ENCODE results near the gene IER2.

The IER2 gene, protein sequence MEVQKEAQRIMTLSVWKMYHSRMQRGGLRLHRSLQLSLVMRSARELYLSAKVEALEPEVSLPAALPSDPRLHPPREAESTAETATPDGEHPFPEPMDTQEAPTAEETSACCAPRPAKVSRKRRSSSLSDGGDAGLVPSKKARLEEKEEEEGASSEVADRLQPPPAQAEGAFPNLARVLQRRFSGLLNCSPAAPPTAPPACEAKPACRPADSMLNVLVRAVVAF

DNA sequence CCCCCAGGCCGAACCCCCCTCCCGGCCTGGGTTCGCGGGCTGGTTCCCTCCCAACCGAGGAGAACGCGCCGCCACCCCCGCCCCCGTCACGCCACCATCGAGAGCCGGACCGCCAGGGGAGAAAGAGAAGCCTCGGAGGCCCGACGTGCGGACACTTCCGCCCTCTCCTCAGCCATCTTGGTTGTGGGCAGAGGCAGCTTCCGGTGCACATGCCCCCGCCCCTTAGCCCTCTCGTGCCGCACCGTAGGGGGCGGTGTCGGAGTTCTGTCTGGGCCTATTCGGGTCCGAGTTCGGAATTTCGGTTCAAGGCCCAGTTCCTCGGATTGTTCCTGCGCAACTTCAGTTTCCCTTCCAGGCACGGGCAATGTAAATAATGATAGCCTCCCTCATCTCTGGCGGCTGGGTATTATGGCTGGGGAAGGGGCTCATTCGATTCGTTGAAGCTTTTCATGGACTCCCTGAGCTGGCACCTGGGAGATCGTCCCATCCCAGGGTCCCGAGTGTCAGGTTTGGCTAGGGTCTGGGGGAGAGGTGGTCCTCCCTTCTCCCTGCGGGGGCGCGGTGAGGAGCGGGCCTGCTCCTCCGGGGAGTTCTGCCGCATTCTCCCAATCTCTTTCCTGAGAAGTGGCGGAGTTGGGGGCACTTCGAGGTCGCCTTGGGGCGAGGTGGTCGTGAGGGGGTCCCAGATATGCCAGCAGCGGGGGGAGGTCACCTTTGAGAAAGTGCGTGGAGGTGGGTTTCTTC is at the start of gene IER2, which contains the start of gene STX10:
Gene IER2, plus strand, starts transcription at position 225 of the 744 bp plus-strand sequence. CDS start 2,776 bp downstream, outside the sequence.
Gene STX10, minus strand, starts transcription at position 189 of the 744 bp plus-strand sequence. CDS start 202 bp downstream, outside the sequence.
- DNase-seq = peak; percentile 87

DNA sequence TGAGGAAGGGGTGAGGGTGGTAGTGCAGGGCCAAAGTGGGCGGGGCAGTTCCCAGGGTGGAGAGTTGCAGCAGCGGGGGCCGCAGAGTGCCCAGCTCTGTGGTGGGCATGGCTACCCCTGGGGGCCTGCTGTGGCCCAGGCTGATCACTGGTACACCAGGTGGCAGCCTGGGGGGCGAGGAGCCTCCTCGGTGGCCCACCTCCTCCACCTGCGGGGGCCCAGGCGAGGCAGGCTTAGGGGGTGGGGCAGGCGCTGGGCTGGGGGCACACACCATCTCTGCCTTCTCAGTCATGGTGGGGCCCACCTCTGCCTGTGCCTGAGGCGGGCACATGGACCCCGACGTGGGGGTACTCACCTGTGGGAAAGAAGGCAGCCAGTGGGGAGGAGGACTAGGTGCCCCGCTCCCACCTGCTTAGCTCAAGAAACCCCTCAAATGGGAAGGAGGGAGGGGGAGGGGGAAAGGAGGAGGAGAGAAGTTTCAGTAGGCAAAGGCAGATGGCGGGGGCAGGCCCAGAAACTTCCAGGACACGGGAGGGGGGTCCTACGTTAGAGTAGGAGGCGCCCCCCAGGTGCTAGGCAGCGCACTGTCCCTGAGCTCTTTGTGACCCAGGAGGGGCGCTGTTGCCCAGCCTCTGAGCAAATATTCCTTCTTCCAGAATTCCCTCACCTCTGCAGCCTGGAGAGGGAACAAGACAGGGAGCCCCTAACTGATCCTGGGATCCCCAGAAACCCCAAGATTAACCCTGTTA is 49.2 kb upstream of the IER2 start:
- no peak for DNase-seq

DNA sequence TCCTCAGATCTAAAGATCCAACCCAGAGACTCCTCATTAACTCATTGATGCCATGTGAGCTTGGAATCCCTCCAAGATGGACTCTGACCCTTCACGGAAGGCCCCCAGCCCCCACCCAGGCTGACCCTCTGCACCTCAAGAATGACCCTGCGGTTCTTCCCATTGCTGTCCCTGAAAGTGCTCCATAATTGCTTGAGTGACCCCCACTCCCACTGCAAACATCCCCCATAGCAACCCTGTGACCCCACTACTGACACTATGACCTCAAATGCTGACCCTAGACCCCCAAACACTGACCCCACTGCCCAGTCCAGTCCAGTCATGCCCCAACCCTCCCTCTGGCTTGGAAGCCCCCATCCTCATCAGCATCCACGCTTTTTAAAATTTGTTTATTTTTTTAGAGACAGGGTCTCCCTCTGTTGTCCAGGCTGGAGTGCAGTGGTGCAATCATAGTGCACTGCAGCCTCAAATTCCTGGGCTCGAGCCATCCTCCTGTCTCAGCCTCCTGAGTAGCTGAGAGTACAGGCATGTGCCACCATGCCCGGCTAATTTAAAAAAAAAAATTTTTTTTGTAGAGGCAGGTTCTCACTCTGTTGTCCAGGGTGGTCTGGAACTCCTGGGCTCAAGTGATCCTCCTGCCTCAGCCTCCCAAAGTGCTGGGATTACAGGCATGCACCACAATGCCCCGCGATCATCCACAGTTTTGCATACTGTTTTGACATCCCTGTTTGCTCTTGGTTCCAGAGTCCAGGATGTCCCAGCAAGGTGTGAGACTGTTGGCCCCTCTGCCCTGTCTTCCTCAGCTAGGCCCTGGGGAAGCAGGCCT is 48.4 kb upstream of the IER2 start:
- no peak for DNase-seq

DNA sequence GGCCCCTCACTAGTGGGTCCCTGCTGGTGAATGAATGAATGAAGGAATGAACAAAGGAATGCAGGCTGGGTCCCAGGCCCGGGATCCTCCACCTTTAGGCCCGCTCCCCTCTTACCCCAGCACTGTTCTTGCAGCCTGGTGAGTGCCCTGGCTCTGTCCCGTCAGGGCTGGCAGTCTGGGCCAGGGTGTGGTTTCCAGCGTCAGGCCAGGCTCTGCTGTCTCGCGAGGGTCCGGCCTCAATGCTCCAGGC is 47.9 kb upstream of the IER2 start:
- DNase-seq = no peak

DNA sequence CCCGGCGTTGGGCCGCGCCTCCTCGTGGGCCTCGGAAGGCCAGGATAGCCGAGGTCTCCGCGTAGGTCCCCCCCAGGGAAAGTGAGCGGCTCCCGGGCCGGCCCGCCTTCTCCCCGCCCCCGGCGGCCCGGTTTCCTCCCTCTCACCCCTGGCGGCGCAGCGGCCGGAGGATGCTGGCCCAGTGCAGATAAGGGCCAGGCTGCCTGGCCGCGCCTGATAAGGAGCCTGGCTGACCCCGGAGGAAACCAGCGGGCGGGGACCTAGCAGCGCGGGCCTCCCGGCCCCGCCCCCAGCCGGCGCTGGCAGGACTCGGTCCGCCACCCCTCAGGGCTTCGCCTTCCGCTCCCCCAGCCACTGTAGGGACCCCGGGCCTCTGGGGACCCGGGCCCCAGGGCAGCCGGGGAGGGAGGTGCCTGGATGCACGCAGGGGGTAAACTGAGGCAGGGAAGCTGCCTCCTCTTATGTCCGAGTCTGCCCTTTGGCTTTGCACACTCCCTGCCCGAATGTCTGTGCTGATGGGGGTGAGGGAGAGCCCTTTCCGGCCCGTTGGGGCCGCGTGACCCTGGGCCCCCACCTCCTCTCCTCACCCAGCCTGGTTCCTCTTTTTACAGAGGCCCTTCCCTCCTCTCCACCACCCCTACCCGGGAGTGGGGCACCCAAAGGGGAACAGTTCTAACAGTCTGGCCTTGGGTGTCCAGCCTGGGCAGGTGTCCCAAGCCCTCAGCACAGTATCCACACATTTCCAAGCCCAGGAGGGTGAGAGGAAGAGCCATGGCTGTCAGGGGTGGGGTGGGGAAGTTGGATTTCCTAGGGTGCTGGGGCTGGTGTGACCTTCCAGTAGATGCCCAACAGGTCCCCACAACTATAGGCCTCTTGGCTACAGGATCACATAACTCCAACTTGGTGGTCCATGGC is 47.3 kb upstream of the IER2 start, which contains the start of gene LYL1:
Gene LYL1, minus strand, starts transcription at position 193 of the 915 bp plus-strand sequence. CDS start 1,687 bp downstream, outside the sequence.
- DNase-seq = no peak

DNA sequence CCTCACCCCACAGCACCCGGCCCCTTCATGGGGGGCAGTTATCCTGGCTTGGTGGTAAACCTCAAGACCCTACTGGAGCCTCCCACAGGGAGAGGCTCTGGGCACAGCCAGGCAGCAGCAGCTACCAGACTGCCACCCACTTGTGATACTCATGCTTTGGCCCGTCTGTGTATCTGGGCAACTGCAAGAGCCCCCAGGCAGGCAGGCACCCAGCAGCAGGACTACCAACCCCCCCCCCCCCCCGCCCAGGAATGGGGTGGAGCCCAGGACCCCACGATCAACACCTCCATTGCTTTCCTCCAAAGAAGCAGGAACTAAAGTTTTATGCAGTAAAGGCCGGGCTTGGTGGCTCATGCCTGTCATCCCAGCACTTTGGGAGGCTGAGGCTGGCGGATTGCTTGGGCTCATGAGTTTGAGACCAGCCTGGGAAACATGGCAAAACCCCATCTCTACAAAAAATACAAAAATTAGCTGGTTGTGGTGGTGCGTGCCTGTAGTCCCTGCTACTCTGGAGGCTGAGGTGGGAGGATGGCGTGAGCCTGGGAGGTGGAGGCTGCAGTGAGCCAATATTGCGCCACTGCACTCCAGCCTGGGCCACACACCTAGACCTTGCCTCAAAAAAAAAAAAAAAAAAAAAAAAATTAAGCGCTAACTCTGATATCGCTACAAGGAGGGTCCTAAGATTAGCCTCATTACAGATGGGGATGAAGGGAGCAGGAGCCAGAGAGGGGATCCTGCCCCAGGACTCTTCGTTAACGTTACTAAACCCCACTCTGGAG is 46.4 kb upstream of the IER2 start:
- DNase-seq = no peak

DNA sequence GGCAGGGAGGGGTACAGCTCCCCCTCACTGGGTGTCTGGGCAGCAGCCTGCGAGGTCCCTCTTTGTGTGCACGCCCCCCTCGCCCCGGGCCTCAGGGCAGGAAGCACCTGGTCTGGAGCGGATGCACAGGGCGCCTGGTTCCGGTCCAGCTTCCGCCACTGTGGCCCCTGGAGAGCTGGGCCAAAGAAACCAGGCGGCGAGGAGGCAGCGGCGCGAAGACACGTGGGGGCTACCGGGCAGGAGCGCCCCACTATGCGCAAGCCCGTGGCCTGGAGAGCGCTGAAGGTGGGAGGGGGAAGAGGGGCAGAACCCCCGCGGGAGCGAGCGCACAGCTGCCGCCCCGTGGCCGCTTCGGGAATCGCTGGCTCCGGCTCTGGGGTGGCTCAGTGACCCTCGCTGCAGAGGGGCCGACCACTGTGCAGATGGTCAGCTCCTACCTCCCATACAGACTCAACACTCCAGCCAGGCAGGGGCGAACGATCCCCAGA is 45.8 kb upstream of the IER2 start:
- no peak for DNase-seq

DNA sequence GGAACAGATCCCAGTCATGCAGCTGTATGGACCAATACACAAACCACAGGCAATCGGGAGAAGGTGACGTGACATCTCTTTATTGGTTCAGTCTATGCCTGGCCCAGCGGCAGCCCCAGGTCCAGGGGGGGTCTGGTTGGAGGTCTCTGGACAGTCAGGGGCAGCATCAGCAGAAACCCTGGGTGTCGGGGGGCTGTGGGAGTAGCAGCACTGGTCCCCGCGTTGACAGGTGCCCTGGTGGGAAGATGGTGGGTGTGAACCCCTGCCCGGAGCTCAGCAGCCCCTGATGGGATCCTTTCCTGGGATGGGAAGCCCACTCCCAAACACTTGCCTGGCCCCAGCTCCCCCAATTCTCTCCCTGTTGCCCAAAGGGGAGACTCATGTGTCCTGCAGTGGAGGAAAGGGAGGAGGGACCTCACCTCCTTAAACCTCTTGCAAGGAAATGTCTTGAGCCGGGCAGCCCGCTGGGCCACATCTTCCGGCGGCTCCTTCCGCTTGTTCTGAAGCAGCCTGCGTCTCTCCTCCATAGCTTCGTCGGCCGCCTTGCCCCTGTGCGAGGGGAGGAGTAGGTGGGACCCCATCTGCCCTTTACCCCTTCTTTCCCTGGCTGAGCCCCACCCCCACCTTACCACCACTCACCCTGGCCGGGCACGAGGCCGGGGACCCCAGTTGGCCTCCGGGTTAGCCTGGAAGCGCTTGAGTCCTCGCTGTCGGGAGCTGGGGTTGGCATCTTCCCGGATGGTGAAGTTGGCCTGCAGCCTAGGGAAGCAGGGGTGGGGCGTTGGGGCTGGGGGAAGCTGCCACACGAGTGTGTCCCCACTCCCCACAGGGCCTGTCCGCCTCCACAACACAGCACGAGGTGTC is 45.1 kb upstream of the IER2 start:
- DNase-seq = no peak

DNA sequence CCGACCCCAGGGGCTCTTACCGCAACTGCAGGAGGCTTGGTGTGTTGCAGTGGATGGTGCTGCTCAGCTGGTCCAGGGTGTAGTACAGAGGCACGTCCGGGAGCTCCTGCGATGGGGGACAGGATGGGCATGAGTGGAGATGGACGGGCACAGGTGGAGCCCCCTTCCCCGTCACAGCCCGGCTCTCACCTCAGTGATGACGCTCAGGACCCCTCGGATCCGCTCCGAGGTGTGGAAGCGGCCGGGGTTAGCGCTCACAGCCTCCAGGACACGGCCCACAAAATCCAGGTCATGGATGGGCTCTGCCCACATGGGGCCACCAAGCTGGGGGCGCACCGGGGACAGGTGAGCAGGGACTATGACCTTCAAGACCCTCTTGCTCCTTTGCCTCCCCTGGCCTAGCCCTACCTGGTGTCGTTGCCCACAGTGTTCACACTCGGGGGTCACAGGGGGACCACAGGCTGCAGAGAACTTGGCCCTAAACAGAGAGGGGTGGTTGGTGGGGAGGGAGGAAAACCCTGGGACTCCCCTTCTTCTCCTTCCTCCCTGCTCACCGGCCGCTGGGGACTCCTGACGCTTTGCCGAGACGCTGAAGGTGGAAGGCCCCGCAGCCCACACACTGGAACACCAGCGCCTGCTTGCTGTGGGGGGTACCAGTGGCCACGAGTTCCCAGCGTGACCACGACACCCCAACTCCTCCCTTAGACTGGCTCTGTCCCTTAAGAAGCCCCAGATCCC is 40.7 kb upstream of the IER2 start:
- no peak for DNase-seq

DNA sequence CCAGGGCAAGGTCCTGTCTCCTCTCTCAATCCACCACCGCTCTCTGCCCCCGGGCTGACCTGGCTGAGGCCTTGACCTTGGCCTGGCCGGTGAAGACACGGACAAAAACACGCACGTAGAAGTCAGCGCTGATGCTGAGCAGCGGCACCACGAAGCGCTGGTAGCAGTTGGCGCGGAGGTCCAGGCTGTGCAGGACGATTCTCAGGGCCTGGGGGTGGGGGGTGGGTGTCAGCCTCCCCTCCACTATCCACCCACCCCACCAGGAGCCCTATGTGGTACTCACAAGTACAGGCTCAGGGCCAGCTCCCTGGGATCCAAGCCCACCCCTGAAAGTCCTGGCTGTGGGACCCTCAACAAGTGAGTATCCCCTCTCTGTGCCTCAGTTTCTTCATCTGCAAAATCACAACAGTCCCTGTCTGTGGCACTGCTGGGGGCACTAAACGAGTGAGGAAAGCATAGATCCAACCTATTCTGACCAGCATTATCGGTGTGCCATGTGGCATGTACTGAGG is 40.1 kb upstream of the IER2 start:
- DNase-seq = no peak

DNA sequence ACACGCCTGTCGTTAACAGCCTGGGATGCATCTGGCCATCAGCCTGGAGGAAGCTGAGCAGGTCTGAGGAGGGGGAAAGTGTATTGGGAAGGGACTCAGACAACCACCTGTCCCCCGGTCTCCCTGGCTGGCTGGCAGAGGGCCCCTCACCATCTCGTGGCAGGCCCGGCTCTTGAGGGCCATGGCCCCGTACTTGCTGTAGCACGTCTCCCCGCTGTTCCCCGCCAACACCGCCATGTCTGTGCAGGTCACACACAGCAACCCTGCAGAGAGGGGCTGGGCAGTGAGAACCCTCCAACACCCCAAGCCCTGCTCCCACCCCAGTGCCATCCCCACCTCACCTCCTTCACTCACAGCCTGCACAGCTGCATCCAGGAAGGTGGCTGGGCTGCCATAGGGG is 37.7 kb upstream of the IER2 start:
- DNase-seq = no peak

DNA sequence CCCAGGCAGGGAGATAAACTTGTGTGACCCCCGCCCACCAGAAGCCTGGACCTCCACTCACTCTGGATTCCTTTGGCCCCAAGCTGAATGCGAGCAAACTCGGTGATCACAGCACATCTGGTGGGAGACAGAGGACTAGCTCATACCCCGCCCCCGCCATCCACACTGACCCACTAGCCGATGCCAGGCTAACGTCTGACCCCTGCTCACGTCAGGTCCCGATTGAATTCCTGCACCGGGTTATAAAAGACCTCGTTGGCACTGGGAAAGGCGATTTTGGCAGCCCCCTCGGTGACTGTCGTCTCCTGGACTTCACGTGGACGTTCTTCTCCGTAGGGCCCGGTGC is 34.3 kb upstream of the IER2 start:
- DNase-seq = no peak

DNA sequence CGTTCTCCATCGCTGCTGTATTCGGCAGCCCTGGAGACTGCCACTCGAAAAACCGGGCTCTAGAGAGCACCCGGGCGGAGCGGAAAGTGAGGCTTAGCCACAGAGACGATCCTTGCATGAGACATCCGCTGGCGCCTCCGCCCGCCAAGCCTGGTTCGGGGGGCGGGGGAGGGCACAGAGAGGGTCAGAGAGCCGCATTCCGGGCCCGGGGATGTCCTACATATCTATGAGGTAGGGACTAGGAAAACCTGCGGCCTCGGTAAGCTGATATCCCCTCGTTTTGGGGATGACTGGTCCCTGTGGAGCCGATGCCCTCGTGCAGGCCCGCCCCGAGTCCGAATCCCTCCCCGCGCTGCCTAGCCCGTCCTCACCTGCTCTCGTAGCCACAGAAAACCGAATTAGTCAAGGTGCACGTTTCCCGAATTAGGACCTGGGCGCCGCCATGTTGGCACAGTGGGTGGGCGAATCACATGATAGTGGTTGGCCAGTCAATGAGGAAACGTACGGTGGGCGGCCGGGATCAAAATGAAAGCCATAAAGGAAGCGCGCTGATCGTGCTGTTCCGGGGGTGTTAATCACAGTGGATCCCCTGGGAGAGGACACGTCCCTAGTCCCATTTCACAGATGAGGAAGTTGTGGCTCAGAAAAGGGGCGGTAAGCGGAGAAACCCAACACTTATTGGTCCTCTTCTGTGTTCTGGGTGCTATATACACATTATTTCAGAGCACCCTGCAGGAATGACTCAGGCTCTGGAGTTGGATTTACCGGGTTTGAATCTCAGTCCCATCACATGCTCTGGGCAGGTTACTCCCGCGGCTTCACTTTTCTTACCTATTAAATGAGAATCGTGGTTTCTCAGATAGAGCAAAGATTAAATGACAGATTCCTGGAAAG is 33.7 kb upstream of the IER2 start, which contains the start of gene TRMT1:
Gene TRMT1, minus strand, starts transcription at position 459 of the 894 bp plus-strand sequence. Its CDS starts 341 bp downstream, at position 118.
- DNase-seq = peak; percentile 89

DNA sequence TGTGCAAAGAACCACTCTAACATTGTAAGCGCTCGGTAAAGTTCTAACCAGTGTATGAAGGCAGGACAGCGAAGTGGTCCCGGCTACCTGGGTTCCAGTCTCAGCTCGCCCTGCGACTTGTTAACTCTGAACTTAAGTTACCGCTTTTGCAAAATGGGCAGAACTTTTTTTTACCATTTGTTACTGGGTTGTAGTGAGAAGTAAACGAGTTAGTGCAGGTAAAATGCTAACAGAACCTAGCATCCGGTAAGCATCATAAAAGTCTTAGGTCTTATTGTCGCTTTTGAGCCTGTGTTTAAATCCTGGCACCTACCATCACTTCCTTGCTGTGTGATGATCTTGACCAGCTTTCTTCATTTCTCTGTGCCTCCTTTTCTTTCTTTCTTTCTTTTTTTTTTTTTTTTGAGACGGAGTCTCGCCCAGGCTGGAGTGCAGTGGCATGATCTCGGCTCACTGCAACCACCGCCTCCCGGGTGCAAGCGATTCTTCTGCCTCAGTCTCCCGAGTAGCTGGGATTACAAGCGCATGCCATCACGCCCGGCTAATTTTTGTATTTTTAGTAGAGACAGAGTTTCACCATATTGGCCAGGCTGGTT is 32.9 kb upstream of the IER2 start:
- DNase-seq = no peak

DNA sequence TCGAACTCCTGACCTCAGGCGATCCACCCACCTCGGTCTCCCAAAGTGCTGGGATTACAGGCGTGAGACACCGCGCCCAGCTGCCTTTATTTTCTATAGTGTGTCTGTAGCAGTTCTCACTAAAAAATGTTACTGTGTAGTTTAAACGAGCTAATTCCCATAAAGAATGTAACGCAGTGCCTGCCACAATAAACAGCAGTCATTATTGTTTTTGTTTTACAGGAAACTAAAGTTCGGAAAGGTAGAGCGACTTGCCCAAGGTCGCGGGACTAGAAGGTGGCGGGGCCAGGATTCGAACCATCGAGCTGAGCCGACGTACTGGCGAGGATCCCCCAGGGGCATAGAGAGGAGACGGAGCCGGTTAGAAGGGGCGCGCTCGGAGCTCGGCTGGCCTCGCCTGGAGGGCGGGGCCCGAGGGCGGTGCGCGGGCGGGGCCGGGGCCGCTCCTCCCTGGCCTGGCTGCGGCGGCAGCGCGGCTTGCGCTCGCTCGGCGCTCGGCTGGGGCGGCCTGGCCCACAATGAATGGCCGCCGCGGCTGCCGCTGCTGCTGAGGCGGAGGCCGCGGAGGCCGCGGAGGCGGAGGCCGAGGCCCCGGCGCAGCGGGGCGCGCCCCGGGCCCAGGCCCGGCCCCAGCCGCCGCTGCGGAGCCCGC is 32.3 kb upstream of the IER2 start, which contains the start of gene NACC1:
Gene NACC1, plus strand, starts transcription at position 493 of the 652 bp plus-strand sequence. CDS start 16,944 bp downstream, outside the sequence.
- DNase-seq = peak; percentile 92

DNA sequence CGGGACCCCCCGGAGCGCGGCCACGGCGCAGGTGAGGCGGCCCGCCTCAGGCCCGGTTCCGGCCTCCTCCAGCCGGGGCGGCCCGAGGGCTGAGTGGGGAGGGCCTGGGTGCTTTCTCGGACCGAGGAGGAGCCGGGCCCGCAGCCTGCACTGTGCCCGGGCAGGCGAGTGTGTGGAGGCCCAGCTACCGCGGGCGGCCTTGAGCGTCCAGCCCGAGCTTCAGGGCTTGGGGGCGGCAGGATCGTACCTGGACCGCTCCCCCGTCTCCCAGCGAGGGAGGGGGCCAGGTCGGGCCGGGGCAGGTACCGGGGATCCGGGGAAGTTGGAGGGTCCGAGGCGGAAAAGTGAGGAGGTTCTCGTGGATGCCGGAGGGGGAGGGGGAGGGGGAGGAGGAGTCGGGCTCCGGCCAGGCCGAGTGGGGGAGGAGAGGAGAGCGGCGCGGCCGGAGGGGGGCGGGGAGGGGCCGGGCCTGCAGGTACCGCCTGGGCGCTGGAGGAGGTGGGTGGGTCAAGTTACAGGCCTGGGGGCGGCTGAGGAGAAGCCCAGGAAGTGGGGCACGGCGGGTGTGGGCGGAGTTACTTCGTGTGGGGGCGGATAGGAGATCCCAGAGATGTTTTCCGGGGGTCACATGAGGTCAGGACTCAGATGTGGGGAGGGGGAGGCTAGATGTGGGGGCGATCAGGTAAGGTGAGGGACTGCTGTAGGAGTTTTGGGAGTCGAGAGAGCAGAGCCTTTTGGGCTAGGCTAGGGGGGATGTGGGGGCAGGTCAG is 31.6 kb upstream of the IER2 start:
- DNase-seq = peak; percentile 25

All from NCI-H1436 (cell line).